Uterus (tissue), 2 donors: ENCODE results near the gene SLK.

ENCODE experiments used
- CTCF ChIP-seq, 4 experiments: fragments of 200-600 bp in 2 of 4; fragments of 450-650 bp in 2 of 4; sonication (generic) in 2 of 4; IDR thresholded peaks; one replicate each; pipeline ENCODE4 v1.5.1; 2016 to 2019; ENCODE audit warnings: antibody characterized with exemption in 4 of 4, mild to moderate bottlenecking in 2 of 4, moderate library complexity in 1 of 4
- POLR2A ChIP-seq, 2 donors: fragments of 450-650 bp; IDR thresholded peaks; one replicate each; pipeline ENCODE4 v1.6.1; 2016; ENCODE audit warnings: antibody characterized with exemption in 2 of 2, mild to moderate bottlenecking in 1 of 2, moderate library complexity in 1 of 2

- no peak for TF ChIP-seq POLR2A (IDR thresholded peaks at IDR 0.05)
- no peak for TF ChIP-seq CTCF (IDR thresholded peaks at IDR 0.05)
These were observed 90.8 kb downstream of the SLK start for GRCh38 chr10:104057717-104058116.
